ENCODE results near the gene RAB7B.
"Not testable (repeated sequence)": the region's sequence is repeated elsewhere in the genome, so short reads cannot be mapped to it uniquely, and the experiment has no call there.

Gene RAB7B

DNA sequence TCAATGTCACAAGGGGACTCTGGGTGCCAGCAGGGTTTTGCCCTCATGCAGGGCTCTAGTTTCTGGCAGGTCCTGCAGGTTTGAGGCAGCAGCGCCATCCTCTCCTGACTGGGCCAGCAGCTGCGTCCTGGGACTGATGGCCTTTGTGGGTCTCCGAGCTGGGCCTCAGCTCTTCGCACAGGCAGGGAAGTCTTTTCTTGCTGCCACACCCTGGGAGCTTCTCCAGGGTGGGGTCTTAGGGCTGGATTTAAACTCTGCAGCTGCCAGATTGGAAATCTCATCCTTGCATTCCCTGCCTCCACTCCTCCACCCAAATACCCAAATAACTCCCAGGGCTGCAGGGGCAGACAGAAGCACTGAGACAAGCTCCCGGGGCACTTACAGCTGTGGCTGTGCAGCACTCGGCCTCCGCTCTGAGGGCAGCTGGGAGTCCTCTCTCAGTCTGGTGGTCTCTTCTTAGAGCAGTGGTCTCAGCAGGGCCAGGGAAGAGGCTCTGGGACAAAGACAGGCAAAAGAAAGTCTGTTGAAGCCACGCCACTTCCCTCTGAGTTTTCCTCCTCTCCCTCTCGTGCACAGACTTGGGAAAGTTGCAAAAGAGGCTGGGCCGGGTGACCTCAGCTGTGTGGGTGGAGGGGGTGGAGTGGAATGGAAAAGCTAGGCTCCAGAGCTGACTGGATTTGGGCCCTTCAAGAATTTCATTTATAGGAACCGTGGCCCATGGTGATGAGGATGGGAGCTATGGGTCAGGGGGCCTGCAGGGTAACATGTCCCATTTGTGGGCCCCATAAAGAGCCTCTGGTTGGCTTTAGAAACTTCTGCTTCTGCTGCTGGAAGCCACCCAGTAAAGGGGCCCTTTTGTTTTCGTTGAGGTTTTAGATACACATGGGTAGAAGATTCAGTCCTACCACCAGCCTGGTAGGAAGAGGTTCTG is at the start of gene RAB7B:
Gene RAB7B (minus strand): TSS at position 525 of the 931 bp plus-strand sequence. CDS start 9,260 bp downstream, outside the sequence.
- FAIRE-seq, result no peak

DNA sequence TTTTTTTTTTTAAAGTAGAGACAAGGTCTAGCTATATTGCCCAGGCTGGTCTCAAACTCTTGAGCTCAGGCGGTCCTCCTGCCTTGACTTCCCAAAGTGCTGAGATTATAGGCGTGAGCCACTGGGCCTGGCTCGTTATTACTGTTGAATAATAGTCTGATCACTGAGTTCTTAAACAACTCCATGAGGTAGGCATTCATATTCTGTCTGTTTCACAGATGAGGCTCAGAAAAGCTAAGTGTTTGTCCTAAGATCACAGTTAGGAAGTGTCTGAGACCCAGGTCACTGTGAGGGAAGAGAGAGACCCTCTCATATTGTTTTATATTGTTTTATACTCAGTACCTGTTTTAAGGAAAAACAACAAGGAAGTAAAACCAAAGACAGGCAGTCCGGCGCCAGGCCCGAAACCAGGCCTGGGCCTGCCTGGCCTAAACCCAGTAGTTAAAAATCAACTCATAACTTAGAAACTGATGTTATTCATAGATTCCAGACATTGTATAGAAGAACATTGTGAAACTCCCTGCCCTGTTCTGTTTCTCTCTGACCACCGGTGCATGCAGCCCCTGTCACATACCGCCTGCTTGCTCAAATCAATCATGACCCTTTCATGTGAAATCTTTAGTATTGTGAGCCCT is 49.2 kb upstream of the RAB7B start:
- FAIRE-seq, result not testable (repeated sequence)

- no peak for FAIRE-seq
Measured at GRCh38 chr1:206050655-206051235, 47.5 kb upstream of the RAB7B start.

DNA sequence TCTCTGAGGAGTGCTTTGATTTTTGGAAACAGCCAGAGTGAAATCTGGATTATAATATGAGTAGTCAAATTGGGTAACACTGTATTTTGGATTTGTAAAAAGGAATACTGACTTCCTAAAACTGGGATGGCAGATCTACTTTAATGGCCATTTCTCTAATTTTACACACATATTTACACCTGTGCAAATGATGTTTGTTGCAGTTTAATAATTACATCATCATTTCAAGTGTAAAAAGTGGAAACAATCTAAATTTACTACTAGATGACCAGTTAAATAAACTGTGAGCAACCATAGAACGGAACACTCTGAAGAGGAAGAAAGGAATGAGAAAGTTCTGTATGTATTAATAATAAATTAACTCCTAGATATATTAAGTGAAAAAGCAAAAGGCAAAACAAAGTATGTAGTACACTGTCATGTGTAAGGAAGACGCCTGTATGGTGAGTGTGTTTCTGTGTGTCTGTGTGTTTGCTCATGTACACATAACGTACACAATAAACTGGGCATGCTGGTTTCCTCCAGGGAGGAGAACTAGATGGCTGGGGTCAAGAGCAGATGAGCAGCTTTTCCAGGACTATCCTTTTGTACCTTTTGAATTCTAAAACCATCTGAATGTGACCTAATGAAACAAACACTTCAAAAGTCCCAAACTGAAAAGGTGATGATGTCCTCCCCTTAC is 46.9 kb upstream of the RAB7B start:
- no peak for FAIRE-seq

GRCh38 chr1:206049293-206049692 is 46.1 kb upstream of the RAB7B start:
- FAIRE-seq, result no peak

GRCh38 chr1:206048582-206048981 is 45.4 kb upstream of the RAB7B start:
- FAIRE-seq, result no peak

- FAIRE-seq, result no peak
Measured at GRCh38 chr1:206047271-206047670, 44.1 kb upstream of the RAB7B start.

DNA sequence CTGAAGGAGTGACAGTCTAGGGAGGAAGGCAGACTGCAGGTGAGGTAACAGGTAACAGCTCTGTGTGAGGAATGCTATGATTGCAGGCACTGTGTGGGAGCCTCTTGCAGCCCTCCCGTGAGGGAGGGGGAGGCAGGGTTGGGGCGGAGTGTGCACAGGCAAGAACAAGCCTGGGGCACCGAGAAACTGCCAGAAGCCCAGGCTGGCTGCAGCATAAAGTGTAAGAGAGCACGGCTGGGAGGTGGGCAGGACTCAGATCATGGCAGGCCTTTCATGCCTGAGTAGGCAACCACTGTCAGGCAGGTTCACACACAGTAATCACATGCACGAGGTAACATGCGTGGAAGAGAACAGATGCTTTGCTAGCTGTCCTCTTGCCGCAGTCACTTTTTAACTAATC is 38.4 kb upstream of the RAB7B start:
- no peak for FAIRE-seq

- FAIRE-seq, result no peak
Measured at GRCh38 chr1:206040328-206040727, 37.1 kb upstream of the RAB7B start.

- FAIRE-seq, result no peak
Measured at GRCh38 chr1:206039046-206039973, 36.1 kb upstream of the RAB7B start.

GRCh38 chr1:206037581-206037980 is 34.4 kb upstream of the RAB7B start:
- no peak for FAIRE-seq

GRCh38 chr1:206036663-206037455 is 33.7 kb upstream of the RAB7B start:
- no peak for FAIRE-seq

DNA sequence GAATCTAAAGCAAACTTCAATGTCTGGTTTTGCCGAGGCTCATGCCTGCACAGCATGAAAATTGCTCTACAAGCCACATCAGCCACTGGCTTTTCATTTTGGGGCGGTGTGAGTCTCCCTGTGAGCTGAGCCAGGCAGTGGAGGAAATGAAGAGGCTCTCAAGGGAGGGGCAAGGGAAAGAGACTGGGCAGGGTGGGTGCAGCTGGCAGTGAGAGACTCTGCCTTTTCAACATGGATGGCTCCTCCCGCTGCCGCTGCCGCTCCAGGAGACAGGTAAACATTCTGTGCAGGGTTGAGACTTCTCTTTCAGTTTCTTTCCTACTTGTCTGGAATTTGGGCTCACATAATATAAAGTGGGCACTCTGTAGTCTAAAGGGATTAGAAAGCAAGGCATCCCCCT is 31.8 kb upstream of the RAB7B start:
- no peak for FAIRE-seq

DNA sequence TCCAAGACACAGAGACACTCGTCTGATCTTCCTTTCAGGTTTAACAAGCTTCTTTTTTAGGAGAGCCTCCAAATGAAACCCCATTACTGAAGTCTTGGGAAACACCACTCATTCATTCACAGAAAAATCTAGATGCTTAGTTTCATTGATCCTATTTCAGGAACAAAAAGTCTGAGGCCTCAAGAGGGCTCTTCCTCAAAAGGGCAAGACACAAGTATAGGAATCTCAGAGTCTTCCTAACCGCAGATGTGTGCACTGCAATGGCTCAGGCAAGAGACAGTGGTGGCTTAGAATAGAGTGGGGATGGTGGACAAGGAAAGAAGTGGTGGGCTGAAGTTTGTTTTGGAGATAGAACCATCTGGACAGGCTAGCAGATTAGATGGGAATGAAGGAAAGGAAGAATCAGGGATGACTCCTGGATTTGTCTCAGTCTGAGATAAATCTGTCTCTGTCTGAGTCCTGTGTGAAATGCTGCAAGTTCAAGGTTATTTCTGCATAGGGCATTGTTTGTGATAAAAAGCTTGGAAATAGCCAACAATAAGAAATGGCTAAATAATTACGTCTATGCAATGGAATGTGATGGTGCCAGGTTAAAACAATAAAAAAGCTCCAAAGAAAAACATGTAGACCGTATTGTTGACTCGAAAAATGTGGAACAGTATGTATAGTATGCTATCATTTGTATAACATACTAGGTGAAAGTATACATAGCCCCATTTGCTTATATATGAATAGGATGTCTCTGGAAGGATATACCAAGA is 29.4 kb upstream of the RAB7B start:
- no peak for FAIRE-seq

DNA sequence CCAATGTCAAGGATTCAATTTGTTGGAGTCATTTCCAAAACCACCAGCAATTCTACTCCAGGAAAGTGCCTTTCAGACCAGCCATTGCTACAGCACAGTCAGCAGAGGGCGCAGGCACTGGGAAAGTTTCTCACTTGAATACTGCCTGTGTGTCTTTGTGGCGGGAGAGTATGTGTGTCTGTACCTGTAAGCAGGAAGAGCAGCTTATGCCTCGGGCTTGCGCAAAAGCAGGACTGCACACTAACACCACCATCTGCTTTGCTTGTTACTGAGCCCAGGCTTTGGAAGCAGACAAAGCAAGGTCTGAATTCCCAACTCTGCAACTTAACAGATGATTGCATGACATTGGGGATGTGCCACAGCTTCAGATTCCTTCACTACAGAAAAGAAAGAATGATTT is 27.5 kb upstream of the RAB7B start:
- FAIRE-seq, result peak; percentile 91

GRCh38 chr1:206030191-206030590 is 27.0 kb upstream of the RAB7B start:
- no peak for FAIRE-seq

DNA sequence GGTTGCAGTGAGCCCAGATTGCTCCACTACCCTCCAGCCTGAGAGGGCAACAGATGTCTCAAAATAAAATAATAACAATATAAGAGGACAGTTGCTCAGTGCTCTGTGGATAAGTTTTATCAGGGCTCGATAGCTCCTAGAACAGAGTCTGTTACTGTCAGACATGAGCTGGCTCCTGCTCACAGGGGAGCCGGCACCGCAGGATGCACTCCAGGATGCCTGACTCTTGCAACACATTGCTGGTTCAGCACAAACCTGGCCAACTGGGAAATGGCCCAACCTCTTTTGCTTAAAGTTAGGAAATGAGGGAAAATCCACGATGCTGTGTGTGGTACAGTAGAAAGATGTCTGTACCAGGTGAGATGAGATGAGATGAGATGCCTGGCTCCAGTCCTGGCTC is 26.3 kb upstream of the RAB7B start:
- FAIRE-seq, result no peak

GRCh38 chr1:206025283-206025820 is 22.2 kb upstream of the RAB7B start:
- FAIRE-seq, result no peak

DNA sequence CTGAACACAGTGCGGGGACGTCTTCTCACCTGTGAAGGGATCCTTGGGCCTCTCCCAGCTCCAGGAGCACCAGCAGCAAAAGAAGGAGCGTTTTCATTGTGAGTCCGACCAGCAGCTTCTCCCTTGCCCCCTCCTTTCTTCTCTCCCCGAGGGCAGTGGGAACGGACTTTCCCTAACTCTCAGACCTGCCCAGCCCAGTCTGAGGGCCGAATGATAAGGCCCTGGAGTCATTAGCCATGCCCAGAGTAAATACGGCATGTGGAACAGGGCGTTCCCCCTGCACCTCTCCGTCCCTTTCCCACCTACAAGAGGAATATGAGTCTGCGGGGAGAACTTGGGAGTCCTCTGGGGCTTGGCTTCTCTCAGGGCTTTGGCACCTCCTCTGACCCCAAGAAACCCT is 20.5 kb upstream of the RAB7B start, which contains the start of gene CTSE:
Gene CTSE (minus strand): TSS at position 201 of the 400 bp plus-strand sequence. CDS start 104 bp downstream, at position 97.
- no peak for FAIRE-seq

DNA sequence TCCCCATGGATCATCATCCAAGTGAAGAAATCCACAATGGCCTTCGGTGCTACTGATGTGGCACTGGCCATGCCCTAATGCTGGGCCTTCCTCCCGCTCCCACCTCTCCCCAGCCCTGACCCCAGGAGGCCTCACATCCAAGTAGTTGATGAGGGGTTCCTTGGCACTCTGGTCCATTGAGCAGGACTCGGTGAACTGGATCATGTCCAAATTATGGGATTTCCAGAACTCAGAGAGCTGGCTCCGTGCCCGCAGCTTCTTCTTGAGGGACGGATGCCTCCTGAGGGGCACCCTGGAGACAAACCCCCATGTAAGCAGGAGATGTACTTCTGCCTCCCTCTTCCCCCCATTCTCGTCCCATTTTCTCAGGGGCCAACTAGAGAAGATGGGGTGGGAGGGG is 19.6 kb upstream of the RAB7B start:
- no peak for FAIRE-seq
